HepG2 (cell line): ENCODE results near the gene PCGF2. TPM values are rescaled to one million over a fixed set of nuclear protein-coding genes. Genes with fewer than 3 reads are reported as not detected.
A peak's percentile ranks its signal among the peaks of the same experiment; 100 is the strongest.

Source experiments
- DPF2 ChIP-seq: sonication (generic); formaldehyde crosslinking; IDR thresholded peaks from 2 replicates; pipeline ENCODE4 v1.4.0; 2020; ENCODE audit warnings: mild to moderate bottlenecking, low read depth, missing genetic modification reagents, borderline replicate concordance
- ESRRA ChIP-seq: sonication (generic); formaldehyde crosslinking; IDR thresholded peaks from 2 replicates; pipeline ENCODE4 v1.5.1; 2020; ENCODE audit warnings: mild to moderate bottlenecking, low read depth, missing genetic modification reagents
- EZH2 ChIP-seq: conservative IDR thresholded peaks from 2 replicates; pipeline ENCODE4 v1.6.1; 2012; ENCODE audit warnings: mild to moderate bottlenecking, low read depth, low read length, moderate library complexity
- NFKB2 ChIP-seq: sonication (generic); formaldehyde crosslinking; IDR thresholded peaks from 2 replicates; pipeline ENCODE4 v1.4.0; 2020; ENCODE audit warnings: missing genetic modification reagents, borderline replicate concordance
- RXRB ChIP-seq: IDR thresholded peaks from 2 replicates; pipeline ENCODE4 v1.6.1; 2016; ENCODE audit warnings: borderline replicate concordance, missing genetic modification reagents, missing compliant biosample characterization
- STAT5B ChIP-seq: sonication (generic); formaldehyde crosslinking; IDR thresholded peaks from 2 replicates; pipeline ENCODE4 v1.4.0; 2020; ENCODE audit warnings: missing genetic modification reagents
- ZBTB21 ChIP-seq: sonication (generic); formaldehyde crosslinking; IDR thresholded peaks from 2 replicates; pipeline ENCODE4 v1.4.0; 2020; ENCODE audit warnings: missing genetic modification reagents
- ZNF160 ChIP-seq: sonication (generic); formaldehyde crosslinking; IDR thresholded peaks from 2 replicates; pipeline ENCODE4 v1.8.0; 2022; ENCODE audit warnings: mild to moderate bottlenecking, inconsistent platforms, missing genetic modification reagents
- ZNF34 ChIP-seq: sonication (generic); formaldehyde crosslinking; IDR thresholded peaks from 2 replicates; pipeline ENCODE4 v1.4.0; 2020; ENCODE audit warnings: mild to moderate bottlenecking, missing genetic modification reagents, borderline replicate concordance
- ZNF777 ChIP-seq: sonication (generic); formaldehyde crosslinking; IDR thresholded peaks from 2 replicates; pipeline ENCODE4 v1.4.0; 2020; ENCODE audit warnings: missing genetic modification reagents
- ZNF850 ChIP-seq: sonication (generic); formaldehyde crosslinking; conservative IDR thresholded peaks from 2 replicates; pipeline ENCODE4 v1.9.0; 2021; ENCODE audit warnings: mild to moderate bottlenecking, missing genetic modification reagents
- polyA plus RNA-seq, 8 experiments: library from polyadenylated mRNA; depleted of rRNA in 3 of 8; stranded (reverse) in 7 of 8; unstranded in 1 of 8; fragments of >200 nt; fragmentation: Illumina TruSeq in 4 of 8; extraction: Trizol in 4 of 8; gene quantifications; 2 replicates each; pipeline versions ENCODE4 v1.2.1 to v1.2.3, GENCODE V29; 2011 to 2016; ENCODE audit warnings: low read depth in 4 of 8, missing spikeins in 1 of 8, mixed read lengths in 1 of 8; ENCODE audit not compliant: insufficient read depth in 1 of 8
- total RNA-seq, 5 experiments: library from RNA; depleted of rRNA; stranded (reverse); fragments of >200 nt; fragmentation: Illumina TruSeq; extraction: Trizol; gene quantifications; 2 replicates each; pipeline ENCODE4 v1.2.3, GENCODE V29; 2016; ENCODE audit warnings: low read depth in 1 of 5
- TF ChIP-seq, protein P1 (sequence below), 2 experiments: sonication (generic) in 1 of 2; formaldehyde crosslinking in 1 of 2; IDR thresholded peaks; 2 replicates each; pipeline versions ENCODE4 v1.4.0 to v1.6.1; 2016 to 2020; ENCODE audit warnings: borderline replicate concordance in 1 of 2, low read depth in 1 of 2, mild to moderate bottlenecking in 1 of 2, missing genetic modification reagents in 1 of 2
- TF ChIP-seq, protein P2 (sequence below): sonication (generic); formaldehyde crosslinking; IDR thresholded peaks from 2 replicates; pipeline ENCODE4 v1.5.0; 2020; ENCODE audit warnings: mild to moderate bottlenecking, missing genetic modification reagents
- TF ChIP-seq, protein P3 (sequence below): sonication (generic); formaldehyde crosslinking; IDR thresholded peaks from 2 replicates; pipeline ENCODE4 v1.4.0; 2020; ENCODE audit warnings: mild to moderate bottlenecking, missing genetic modification reagents, borderline replicate concordance
- TF ChIP-seq, protein P4 (sequence below): sonication (generic); formaldehyde crosslinking; IDR thresholded peaks from 2 replicates; pipeline ENCODE4 v1.9.0; 2021; ENCODE audit warnings: missing genetic modification reagents, mild to moderate bottlenecking, borderline replicate concordance

Gene PCGF2
- total and polyA plus RNA-seq, 2 of the 13 experiments (the other 11 are each of a cell fraction or from before 2014, with no cell fraction given), result 11.6 to 29.4 TPM

DNA sequence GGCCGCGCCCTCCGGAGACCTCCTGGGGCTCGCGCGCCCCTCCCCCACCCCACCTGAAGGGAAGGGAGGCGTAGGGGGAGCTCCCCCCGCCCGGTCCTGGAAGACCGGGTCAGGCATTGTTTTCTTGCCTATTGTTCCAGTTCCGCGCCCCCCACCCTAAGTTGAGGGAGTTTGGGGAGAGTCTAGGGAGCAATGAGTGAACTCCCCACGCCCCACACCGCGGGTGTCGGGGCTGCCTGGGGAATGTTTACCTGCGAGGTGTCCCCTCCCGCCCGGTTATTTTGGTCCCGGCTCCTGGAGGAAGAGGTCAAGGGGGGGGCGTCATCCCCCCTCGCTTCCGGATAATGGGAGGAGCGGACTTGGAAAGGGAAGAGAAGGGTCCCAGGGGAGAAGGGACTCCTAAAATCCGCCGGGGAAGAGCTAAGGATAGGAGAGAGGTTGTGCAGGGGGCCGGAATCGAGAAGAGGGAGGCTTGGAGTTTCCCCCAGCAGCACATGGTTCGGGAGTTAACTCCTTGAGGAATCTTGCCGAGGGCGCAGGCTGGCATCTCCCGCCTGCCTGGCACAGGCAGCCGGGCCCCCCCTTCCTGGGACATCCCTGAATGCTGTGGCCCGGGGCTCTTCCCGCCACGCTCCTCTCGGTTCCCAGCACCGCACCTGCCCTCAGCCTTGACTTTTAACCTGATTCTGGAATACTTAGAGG lies 42.2 kb downstream of the PCGF2 start (continued):
- TF ChIP-seq, protein P1, sequence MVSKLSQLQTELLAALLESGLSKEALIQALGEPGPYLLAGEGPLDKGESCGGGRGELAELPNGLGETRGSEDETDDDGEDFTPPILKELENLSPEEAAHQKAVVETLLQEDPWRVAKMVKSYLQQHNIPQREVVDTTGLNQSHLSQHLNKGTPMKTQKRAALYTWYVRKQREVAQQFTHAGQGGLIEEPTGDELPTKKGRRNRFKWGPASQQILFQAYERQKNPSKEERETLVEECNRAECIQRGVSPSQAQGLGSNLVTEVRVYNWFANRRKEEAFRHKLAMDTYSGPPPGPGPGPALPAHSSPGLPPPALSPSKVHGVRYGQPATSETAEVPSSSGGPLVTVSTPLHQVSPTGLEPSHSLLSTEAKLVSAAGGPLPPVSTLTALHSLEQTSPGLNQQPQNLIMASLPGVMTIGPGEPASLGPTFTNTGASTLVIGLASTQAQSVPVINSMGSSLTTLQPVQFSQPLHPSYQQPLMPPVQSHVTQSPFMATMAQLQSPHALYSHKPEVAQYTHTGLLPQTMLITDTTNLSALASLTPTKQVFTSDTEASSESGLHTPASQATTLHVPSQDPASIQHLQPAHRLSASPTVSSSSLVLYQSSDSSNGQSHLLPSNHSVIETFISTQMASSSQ (IDR thresholded peaks at IDR 0.05; ENCODE audit: low read depth), result no peak
- TF ChIP-seq, protein P1 (CRISPR knock-in tag; IDR thresholded peaks at IDR 0.05; ENCODE audit: borderline replicate concordance), result peak; percentile 71
- TF ChIP-seq, protein P2, sequence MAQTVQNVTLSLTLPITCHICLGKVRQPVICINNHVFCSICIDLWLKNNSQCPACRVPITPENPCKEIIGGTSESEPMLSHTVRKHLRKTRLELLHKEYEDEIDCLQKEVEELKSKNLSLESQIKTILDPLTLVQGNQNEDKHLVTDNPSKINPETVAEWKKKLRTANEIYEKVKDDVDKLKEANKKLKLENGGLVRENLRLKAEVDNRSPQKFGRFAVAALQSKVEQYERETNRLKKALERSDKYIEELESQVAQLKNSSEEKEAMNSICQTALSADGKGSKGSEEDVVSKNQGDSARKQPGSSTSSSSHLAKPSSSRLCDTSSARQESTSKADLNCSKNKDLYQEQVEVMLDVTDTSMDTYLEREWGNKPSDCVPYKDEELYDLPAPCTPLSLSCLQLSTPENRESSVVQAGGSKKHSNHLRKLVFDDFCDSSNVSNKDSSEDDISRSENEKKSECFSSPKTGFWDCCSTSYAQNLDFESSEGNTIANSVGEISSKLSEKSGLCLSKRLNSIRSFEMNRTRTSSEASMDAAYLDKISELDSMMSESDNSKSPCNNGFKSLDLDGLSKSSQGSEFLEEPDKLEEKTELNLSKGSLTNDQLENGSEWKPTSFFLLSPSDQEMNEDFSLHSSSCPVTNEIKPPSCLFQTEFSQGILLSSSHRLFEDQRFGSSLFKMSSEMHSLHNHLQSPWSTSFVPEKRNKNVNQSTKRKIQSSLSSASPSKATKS, result no peak
- TF ChIP-seq ESRRA (CRISPR knock-in tag) (peak; percentile 58; the same call in 1 of the 2 replicates), ZNF160 (0 out of 2 replicates have a peak, but pooled peaks have one; percentile 32), EZH2 (no peak), ZBTB21 (no peak), STAT5B (CRISPR knock-in tag) (no peak), ZNF34 (0 out of 2 replicates have a peak, but pooled peaks have one; percentile 55), ZNF777 (CRISPR knock-in tag) (no peak), ZNF850 (no peak), NFKB2 (CRISPR knock-in tag) (no peak), DPF2 (CRISPR knock-in tag) (0 out of 2 replicates have a peak, but pooled peaks have one; percentile 29), RXRB (peak; percentile 64)
- TF ChIP-seq, protein P3, sequence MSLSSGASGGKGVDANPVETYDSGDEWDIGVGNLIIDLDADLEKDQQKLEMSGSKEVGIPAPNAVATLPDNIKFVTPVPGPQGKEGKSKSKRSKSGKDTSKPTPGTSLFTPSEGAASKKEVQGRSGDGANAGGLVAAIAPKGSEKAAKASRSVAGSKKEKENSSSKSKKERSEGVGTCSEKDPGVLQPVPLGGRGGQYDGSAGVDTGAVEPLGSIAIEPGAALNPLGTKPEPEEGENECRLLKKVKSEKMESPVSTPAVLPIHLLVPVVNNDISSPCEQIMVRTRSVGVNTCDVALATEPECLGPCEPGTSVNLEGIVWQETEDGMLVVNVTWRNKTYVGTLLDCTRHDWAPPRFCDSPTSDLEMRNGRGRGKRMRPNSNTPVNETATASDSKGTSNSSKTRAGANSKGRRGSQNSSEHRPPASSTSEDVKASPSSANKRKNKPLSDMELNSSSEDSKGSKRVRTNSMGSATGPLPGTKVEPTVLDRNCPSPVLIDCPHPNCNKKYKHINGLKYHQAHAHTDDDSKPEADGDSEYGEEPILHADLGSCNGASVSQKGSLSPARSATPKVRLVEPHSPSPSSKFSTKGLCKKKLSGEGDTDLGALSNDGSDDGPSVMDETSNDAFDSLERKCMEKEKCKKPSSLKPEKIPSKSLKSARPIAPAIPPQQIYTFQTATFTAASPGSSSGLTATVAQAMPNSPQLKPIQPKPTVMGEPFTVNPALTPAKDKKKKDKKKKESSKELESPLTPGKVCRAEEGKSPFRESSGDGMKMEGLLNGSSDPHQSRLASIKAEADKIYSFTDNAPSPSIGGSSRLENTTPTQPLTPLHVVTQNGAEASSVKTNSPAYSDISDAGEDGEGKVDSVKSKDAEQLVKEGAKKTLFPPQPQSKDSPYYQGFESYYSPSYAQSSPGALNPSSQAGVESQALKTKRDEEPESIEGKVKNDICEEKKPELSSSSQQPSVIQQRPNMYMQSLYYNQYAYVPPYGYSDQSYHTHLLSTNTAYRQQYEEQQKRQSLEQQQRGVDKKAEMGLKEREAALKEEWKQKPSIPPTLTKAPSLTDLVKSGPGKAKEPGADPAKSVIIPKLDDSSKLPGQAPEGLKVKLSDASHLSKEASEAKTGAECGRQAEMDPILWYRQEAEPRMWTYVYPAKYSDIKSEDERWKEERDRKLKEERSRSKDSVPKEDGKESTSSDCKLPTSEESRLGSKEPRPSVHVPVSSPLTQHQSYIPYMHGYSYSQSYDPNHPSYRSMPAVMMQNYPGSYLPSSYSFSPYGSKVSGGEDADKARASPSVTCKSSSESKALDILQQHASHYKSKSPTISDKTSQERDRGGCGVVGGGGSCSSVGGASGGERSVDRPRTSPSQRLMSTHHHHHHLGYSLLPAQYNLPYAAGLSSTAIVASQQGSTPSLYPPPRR, result peak; percentile 65; the same call in 1 of the 2 replicates
- TF ChIP-seq, protein P4, sequence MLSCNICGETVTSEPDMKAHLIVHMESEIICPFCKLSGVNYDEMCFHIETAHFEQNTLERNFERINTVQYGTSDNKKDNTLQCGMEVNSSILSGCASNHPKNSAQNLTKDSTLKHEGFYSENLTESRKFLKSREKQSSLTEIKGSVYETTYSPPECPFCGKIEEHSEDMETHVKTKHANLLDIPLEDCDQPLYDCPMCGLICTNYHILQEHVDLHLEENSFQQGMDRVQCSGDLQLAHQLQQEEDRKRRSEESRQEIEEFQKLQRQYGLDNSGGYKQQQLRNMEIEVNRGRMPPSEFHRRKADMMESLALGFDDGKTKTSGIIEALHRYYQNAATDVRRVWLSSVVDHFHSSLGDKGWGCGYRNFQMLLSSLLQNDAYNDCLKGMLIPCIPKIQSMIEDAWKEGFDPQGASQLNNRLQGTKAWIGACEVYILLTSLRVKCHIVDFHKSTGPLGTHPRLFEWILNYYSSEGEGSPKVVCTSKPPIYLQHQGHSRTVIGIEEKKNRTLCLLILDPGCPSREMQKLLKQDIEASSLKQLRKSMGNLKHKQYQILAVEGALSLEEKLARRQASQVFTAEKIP (CRISPR knock-in tag), result no peak
